ENCODE measurements around the gene PIGBOS1. TPM values are rescaled to one million over a fixed set of nuclear protein-coding genes. Genes with fewer than 3 reads are reported as not detected.
"Not testable (repeated sequence)": the region's sequence is repeated elsewhere in the genome, so short reads cannot be mapped to it uniquely, and the experiment has no call there.

PIGBOS1 gene
- total and polyA plus RNA-seq, 2 experiments from 2014 or later, result 9.1 to 16.7 TPM

DNA sequence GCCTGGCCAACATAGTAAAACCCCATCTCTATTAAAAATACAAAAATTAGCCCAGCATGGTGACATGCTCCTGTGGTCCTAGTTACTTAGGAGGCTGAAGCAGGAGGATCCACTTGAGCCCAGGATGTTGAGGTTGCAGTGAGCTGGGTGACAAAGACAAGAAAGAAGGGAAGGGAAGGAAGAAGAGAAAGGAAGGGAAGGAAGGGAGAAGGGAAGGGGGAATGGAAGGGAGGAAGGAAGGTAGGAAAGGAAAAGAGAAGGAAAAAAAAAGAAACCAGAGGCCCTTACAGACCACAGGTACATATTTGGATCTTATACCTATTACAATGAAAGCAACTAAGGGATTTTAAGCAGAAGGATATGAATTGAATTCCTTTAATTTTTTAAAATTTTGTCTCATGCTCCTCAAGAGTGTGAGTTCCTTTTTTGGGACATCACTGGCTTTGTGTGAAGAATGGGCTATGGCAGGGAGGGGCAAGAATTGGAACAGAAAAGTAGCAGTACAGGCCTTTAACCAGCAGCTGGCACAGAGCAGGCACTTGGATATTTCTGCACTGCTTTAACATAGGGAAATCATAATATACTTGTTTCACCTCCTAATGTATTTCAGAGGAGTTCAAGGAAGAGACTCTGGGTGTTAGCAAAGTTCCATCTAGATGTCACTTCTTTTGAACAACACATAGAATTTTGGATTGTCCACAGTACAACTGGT lies 37.2 kb downstream of the PIGBOS1 start (continued):
- TF ChIP-seq, protein P1, sequence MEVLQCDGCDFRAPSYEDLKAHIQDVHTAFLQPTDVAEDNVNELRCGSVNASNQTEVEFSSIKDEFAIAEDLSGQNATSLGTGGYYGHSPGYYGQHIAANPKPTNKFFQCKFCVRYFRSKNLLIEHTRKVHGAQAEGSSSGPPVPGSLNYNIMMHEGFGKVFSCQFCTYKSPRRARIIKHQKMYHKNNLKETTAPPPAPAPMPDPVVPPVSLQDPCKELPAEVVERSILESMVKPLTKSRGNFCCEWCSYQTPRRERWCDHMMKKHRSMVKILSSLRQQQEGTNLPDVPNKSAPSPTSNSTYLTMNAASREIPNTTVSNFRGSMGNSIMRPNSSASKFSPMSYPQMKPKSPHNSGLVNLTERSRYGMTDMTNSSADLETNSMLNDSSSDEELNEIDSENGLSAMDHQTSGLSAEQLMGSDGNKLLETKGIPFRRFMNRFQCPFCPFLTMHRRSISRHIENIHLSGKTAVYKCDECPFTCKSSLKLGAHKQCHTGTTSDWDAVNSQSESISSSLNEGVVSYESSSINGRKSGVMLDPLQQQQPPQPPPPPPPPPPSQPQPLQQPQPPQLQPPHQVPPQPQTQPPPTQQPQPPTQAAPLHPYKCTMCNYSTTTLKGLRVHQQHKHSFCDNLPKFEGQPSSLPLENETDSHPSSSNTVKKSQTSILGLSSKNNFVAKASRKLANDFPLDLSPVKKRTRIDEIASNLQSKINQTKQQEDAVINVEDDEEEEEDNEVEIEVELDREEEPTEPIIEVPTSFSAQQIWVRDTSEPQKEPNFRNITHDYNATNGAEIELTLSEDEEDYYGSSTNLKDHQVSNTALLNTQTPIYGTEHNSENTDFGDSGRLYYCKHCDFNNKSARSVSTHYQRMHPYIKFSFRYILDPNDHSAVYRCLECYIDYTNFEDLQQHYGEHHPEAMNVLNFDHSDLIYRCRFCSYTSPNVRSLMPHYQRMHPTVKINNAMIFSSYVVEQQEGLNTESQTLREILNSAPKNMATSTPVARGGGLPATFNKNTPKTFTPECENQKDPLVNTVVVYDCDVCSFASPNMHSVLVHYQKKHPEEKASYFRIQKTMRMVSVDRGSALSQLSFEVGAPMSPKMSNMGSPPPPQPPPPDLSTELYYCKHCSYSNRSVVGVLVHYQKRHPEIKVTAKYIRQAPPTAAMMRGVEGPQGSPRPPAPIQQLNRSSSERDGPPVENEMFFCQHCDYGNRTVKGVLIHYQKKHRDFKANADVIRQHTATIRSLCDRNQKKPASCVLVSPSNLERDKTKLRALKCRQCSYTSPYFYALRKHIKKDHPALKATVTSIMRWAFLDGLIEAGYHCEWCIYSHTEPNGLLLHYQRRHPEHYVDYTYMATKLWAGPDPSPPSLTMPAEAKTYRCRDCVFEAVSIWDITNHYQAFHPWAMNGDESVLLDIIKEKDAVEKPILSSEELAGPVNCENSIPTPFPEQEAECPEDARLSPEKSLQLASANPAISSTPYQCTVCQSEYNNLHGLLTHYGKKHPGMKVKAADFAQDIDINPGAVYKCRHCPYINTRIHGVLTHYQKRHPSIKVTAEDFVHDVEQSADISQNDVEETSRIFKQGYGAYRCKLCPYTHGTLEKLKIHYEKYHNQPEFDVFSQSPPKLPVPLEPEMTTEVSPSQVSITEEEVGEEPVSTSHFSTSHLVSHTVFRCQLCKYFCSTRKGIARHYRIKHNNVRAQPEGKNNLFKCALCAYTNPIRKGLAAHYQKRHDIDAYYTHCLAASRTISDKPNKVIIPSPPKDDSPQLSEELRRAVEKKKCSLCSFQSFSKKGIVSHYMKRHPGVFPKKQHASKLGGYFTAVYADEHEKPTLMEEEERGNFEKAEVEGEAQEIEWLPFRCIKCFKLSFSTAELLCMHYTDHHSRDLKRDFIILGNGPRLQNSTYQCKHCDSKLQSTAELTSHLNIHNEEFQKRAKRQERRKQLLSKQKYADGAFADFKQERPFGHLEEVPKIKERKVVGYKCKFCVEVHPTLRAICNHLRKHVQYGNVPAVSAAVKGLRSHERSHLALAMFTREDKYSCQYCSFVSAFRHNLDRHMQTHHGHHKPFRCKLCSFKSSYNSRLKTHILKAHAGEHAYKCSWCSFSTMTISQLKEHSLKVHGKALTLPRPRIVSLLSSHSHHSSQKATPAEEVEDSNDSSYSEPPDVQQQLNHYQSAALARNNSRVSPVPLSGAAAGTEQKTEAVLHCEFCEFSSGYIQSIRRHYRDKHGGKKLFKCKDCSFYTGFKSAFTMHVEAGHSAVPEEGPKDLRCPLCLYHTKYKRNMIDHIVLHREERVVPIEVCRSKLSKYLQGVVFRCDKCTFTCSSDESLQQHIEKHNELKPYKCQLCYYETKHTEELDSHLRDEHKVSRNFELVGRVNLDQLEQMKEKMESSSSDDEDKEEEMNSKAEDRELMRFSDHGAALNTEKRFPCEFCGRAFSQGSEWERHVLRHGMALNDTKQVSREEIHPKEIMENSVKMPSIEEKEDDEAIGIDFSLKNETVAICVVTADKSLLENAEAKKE (CRISPR knock-in tag; IDR thresholded peaks at IDR 0.05), result no peak
- TF ChIP-seq EZH2phosphoT487 (IDR thresholded peaks at IDR 0.05; ENCODE audit: unreplicated experiment) (no peak), CREB1 (CRISPR knock-in tag; IDR thresholded peaks at IDR 0.05; ENCODE audit: low read depth) (no peak), NANOG (IDR thresholded peaks at IDR 0.05; ENCODE audit: borderline replicate concordance) (no peak), EZH2 (IDR thresholded peaks at IDR 0.05; ENCODE audit: low read depth, unreplicated experiment) (no peak), STAT1 (IDR thresholded peaks at IDR 0.05; ENCODE audit: unreplicated experiment) (no peak)
- TF ChIP-seq, protein P2, sequence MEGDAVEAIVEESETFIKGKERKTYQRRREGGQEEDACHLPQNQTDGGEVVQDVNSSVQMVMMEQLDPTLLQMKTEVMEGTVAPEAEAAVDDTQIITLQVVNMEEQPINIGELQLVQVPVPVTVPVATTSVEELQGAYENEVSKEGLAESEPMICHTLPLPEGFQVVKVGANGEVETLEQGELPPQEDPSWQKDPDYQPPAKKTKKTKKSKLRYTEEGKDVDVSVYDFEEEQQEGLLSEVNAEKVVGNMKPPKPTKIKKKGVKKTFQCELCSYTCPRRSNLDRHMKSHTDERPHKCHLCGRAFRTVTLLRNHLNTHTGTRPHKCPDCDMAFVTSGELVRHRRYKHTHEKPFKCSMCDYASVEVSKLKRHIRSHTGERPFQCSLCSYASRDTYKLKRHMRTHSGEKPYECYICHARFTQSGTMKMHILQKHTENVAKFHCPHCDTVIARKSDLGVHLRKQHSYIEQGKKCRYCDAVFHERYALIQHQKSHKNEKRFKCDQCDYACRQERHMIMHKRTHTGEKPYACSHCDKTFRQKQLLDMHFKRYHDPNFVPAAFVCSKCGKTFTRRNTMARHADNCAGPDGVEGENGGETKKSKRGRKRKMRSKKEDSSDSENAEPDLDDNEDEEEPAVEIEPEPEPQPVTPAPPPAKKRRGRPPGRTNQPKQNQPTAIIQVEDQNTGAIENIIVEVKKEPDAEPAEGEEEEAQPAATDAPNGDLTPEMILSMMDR (conservative IDR thresholded peaks at IDR 0.05; ENCODE audit: low read depth in 2 of 2), result no peak

DNA sequence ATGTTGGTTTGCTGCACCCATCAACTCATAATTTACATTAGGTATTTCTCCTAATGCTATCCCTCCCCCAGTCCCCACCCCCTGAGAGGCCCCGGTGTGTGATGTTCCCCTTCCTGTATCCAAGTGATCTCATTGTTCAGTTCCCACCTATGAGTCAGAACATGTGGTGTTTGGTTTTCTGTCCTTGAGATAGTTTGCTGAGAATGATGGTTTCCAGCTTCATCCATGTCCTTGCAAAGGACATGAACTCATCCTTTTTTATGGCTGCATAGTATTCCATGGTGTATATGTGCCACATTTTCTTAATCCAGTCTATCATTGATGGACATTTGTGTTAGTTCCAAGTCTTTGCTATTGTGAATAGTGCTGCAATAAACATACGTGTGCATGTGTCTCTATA lies 38.3 kb downstream of the PIGBOS1 start:
- not testable (repeated sequence) for ATAC-seq; H3K79me2 ChIP-seq (replicated peaks; ENCODE audit: insufficient read depth); DNase-seq (ENCODE audit: low spot score); H3K4me1 ChIP-seq (ENCODE audit: insufficient read depth); H3K27me3 Mint-ChIP-seq (ENCODE audit: insufficient read depth, low read depth, poor library complexity); H3K4me3 Mint-ChIP-seq; H3K27ac Mint-ChIP-seq; H3K36me3 ChIP-seq (ENCODE audit: insufficient read depth); H3K4me2 ChIP-seq; H3K4me1 Mint-ChIP-seq; H4K20me1 ChIP-seq (replicated peaks; ENCODE audit: insufficient read depth); H3K9me3 Mint-ChIP-seq; H3K27ac ChIP-seq (ENCODE audit: low read depth); H3K27me3 ChIP-seq (ENCODE audit: insufficient read depth); H3K36me3 Mint-ChIP-seq (ENCODE audit: low read depth); H3F3A ChIP-seq (replicated peaks; ENCODE audit: low read depth); H3K9me2 ChIP-seq (ENCODE audit: insufficient read depth); H3K4me3 ChIP-seq; H2AFZ ChIP-seq

All from GM23338 (cell line).